Immature natural killer cell (primary cell): ENCODE results near the gene STK4. TPM values are rescaled to one million over a fixed set of nuclear protein-coding genes. Genes with fewer than 3 reads are reported as not detected.

Experiments
- DNase-seq, 3 donors: peaks; one replicate each; pipeline ENCODE4 v3.0.0; 2022; ENCODE audit warnings: mixed read lengths in 1 of 3
- H3K27ac Mint-ChIP-seq, 6 donors: one replicate each; pipeline ENCODE4 v1.8.0; 2020; ENCODE audit warnings: mixed read lengths in 6 of 6, mild to moderate bottlenecking in 5 of 6, inconsistent platforms in 4 of 6, moderate library complexity in 3 of 6
- H3K27me3 Mint-ChIP-seq, 3 donors: one replicate each; pipeline ENCODE4 v1.8.0; 2020 to 2021; ENCODE audit warnings: low read depth in 3 of 3, mild to moderate bottlenecking in 3 of 3, mixed read lengths in 3 of 3, moderate library complexity in 3 of 3, inconsistent platforms in 1 of 3
- H3K36me3 Mint-ChIP-seq, 3 donors: one replicate each; pipeline ENCODE4 v1.8.0; 2020; ENCODE audit warnings: mixed read lengths in 3 of 3, inconsistent platforms in 2 of 3, mild to moderate bottlenecking in 2 of 3
- H3K4me1 Mint-ChIP-seq, 2 donors: one replicate each; pipeline ENCODE4 v1.8.0; 2020; ENCODE audit warnings: inconsistent platforms in 2 of 2, mild to moderate bottlenecking in 2 of 2, mixed read lengths in 2 of 2, moderate library complexity in 1 of 2
- H3K4me3 Mint-ChIP-seq, 5 donors: one replicate each; pipeline ENCODE4 v1.8.0; 2020; ENCODE audit warnings: mild to moderate bottlenecking in 5 of 5, mixed read lengths in 5 of 5, inconsistent platforms in 3 of 5, moderate library complexity in 3 of 5
- H3K9me3 Mint-ChIP-seq, 6 donors: one replicate each; pipeline ENCODE4 v1.8.0; 2020; ENCODE audit warnings: mild to moderate bottlenecking in 6 of 6, mixed read lengths in 6 of 6, inconsistent platforms in 4 of 6, moderate library complexity in 3 of 6
- polyA plus RNA-seq, 3 donors: library from polyadenylated mRNA; unstranded; fragments of 300-500 nt; fragmentation: Illumina TruSeq; gene quantifications; one replicate each; pipeline ENCODE4 v1.2.3, GENCODE V29; 2021

STK4 gene
- polyA plus RNA-seq, 3 donors from 2014 or later = 122 to 256 (median 133) TPM

- peak overlapping the region in 2 of 6 donors; percentile 55 to 67 for H3K27ac Mint-ChIP-seq
- no peaks in the 10 kb centered on the region for H3K9me3 Mint-ChIP-seq
- DNase-seq = no peak
- peaks cover 30 to 41% (median 35%) of the 10 kb centered on the region in 3 donors for H3K36me3 Mint-ChIP-seq
- peaks cover 0 to 1% (median 0%) of the 10 kb centered on the region in 3 donors for H3K27me3 Mint-ChIP-seq
- H3K4me1 Mint-ChIP-seq = peaks cover 52 to 84% of the 10 kb centered on the region in 2 donors
- H3K4me3 Mint-ChIP-seq = no peak overlapping the region
Observed at GRCh38 chr20:45029884-45030283, 63.6 kb downstream of the STK4 start.

- peaks cover 0 to 1% (median 0%) of the 10 kb centered on the region in 3 donors for H3K27me3 Mint-ChIP-seq
- no peaks in the 10 kb centered on the region for H3K9me3 Mint-ChIP-seq
- H3K4me1 Mint-ChIP-seq = peaks cover 58 to 89% of the 10 kb centered on the region in 2 donors
- peak overlapping the region in 1 of 5 donors; percentile 11 for H3K4me3 Mint-ChIP-seq
- DNase-seq = no peak
- peaks cover 17 to 22% (median 20%) of the 10 kb centered on the region in 3 donors for H3K36me3 Mint-ChIP-seq
- H3K27ac Mint-ChIP-seq = peak overlapping the region; percentile 9 to 70 (median 38)
Observed at GRCh38 chr20:45032276-45032675, 66.0 kb downstream of the STK4 start.

DNA sequence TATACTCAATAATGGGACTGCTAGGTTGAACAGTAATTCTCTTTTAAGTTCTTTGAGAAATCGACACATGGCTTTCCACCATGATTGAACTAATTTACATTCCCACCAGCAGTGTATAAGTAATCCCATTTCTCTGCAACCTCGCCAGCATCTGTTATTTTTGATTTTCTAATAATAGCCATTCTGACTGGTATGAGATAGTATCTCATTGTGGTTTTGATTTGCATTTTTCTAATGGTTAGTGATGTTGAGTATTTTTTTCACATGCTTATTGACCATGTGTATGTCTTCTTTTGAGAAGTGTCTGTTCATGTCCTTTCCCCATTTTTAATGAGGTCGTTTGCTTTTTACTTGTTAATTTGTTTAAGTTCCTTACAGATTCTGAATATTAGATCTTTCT is 66.5 kb downstream of the STK4 start:
- Mint-ChIP-seq H3K4me3 (peak overlapping the region in 2 of 5 donors; percentile 12 to 16), H3K27me3 (no peaks in the 10 kb centered on the region), H3K4me1 (peaks cover 59 to 90% of the 10 kb centered on the region in 2 donors), H3K9me3 (no peaks in the 10 kb centered on the region), H3K27ac (peak overlapping the region in 4 of 6 donors; percentile 56 to 77 (median 67)), H3K36me3 (peaks cover 13 to 18% (median 17%) of the 10 kb centered on the region in 3 donors)
- DNase-seq = no peak

GRCh38 chr20:45034436-45034835 is 68.1 kb downstream of the STK4 start:
- H3K9me3 Mint-ChIP-seq = no peaks in the 10 kb centered on the region
- peaks cover 57 to 90% of the 10 kb centered on the region in 2 donors for H3K4me1 Mint-ChIP-seq

DNA sequence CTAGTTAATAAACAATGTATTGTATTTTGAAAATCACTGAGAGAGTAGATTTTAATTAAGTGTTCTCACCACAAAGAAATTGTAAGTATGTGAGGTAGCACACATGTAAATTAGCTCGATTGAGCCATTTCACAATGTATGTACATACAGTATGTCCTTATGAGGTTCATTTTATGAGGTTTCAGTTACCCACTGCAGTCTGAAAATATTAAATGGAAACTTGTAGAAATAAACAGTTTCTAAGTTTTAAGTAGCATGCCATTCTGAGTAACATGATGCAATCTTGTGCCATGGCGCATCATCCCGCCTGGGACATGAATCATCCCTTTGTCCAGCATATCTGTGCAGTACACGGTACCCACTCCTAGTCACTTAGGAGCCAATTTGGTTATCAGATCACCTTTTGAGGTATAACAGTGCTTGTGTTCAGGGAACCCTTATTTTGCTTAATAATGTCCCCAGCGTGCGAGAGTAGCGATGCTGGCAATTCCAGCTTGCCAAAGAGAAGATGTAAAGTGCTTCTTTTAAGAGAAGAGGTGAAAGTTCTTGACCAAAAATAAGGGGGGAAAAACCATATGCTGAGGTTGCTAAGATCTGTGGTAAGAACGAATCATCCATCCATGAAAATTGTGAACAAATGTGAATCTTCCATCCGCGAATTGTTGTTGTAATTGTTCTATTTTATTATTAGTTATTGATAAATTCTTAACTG is 69.9 kb downstream of the STK4 start:
- DNase-seq = no peak
- Mint-ChIP-seq H3K27me3 (no peaks in the 10 kb centered on the region), H3K36me3 (peaks cover 6 to 12% (median 10%) of the 10 kb centered on the region in 3 donors), H3K4me3 (no peak overlapping the region), H3K9me3 (no peaks in the 10 kb centered on the region), H3K4me1 (peaks cover 67 to 96% of the 10 kb centered on the region in 2 donors), H3K27ac (peak overlapping the region in 5 of 6 donors; percentile 9 to 78 (median 63))

More at GRCh38 chr20:45034436-45034835, 68.1 kb downstream of the STK4 start:
- Mint-ChIP-seq H3K27ac (peak overlapping the region in 3 of 6 donors; percentile 31 to 60 (median 60)), H3K27me3 (no peaks in the 10 kb centered on the region), H3K4me3 (peak overlapping the region in 1 of 5 donors; percentile 44), H3K36me3 (peaks cover 7 to 15% (median 14%) of the 10 kb centered on the region in 3 donors)
- DNase-seq = no peak

GRCh38 chr20:45037050-45037449 is 70.7 kb downstream of the STK4 start:
- H3K4me1 Mint-ChIP-seq = peaks cover 72 to 100% of the 10 kb centered on the region in 2 donors
- peaks cover 4 to 11% (median 8%) of the 10 kb centered on the region in 3 donors for H3K36me3 Mint-ChIP-seq
- peak overlapping the region in 5 of 6 donors; percentile 17 to 88 (median 28) for H3K27ac Mint-ChIP-seq
- DNase-seq = no peak
- H3K27me3 Mint-ChIP-seq = no peaks in the 10 kb centered on the region
- no peaks in the 10 kb centered on the region for H3K9me3 Mint-ChIP-seq
- peak overlapping the region in 2 of 5 donors; percentile 3 to 31 for H3K4me3 Mint-ChIP-seq

DNA sequence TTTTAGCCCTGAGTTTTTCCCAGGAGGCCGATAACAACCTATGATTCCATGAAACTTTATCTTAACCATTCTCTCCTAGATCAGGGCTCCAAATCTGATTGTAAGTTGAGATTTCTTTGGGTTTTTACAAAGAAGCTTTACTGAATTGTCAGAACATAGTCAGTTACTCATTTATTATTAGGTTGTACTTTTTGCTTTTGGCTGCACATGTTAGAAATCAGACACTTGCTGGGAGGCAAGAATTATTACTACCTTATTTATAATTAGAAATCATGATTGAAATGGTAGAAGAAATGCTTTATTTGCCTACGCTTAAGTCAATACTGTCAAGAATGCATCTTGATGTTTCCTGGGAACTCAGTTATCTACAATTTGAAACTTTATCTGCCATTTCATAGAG is 71.3 kb downstream of the STK4 start:
- Mint-ChIP-seq H3K4me1 (peaks cover 73 to 100% of the 10 kb centered on the region in 2 donors), H3K27ac (peak overlapping the region in 5 of 6 donors; percentile 5 to 55 (median 30)), H3K27me3 (no peaks in the 10 kb centered on the region), H3K36me3 (peaks cover 4 to 12% (median 4%) of the 10 kb centered on the region in 3 donors), H3K9me3 (no peaks in the 10 kb centered on the region), H3K4me3 (no peak overlapping the region)
- DNase-seq = no peak

DNA sequence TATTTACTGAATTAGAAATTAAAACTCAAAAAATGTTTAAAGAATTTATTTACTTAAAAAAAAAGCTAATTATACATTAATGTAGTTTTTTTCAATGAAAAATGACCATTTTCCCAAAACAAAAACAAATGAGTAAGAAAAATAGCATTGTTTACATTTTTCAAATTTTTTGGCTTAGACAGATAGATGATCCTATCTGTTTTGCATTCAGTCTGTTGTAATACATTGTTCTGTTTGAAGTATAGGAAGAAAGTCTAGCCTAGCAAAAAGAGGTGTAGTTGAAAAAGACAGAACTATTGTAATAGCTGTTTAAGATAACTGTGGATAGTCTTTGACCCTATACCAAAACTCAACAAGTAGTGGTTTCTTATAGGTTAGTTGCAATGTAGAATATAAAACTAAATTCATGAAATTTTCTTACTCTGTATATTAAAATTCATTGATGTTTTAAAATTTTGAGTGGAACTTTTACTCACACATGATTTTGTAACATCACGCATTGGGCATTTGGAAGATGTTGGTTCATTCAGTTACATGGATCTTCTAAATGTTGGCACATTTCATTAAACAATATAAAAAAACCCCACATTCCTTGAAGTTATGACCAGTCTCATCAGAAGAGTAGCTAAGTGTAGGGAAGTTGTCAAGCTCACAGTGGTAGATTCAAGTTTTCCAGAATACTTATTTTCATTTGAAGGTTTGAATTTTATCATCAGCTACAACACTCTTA is 72.6 kb downstream of the STK4 start:
- Mint-ChIP-seq H3K27ac (peak overlapping the region in 5 of 6 donors; percentile 18 to 72 (median 50)), H3K4me3 (no peak overlapping the region), H3K9me3 (no peaks in the 10 kb centered on the region), H3K36me3 (peaks cover 11 to 15% (median 12%) of the 10 kb centered on the region in 3 donors), H3K4me1 (peaks cover 66 to 100% of the 10 kb centered on the region in 2 donors), H3K27me3 (no peaks in the 10 kb centered on the region)
- no peak for DNase-seq

GRCh38 chr20:45039475-45039820 is 73.1 kb downstream of the STK4 start:
- H3K27me3 Mint-ChIP-seq = no peaks in the 10 kb centered on the region
- H3K36me3 Mint-ChIP-seq = peaks cover 14 to 17% (median 15%) of the 10 kb centered on the region in 3 donors
- peaks cover 67 to 100% of the 10 kb centered on the region in 2 donors for H3K4me1 Mint-ChIP-seq
- peak overlapping the region; percentile 18 to 72 (median 46) for H3K27ac Mint-ChIP-seq
- no peaks in the 10 kb centered on the region for H3K9me3 Mint-ChIP-seq
- H3K4me3 Mint-ChIP-seq = no peak overlapping the region
- DNase-seq = no peak

- no peaks in the 10 kb centered on the region for H3K27me3 Mint-ChIP-seq
- H3K9me3 Mint-ChIP-seq = no peaks in the 10 kb centered on the region
- peaks cover 58 to 86% of the 10 kb centered on the region in 2 donors for H3K4me1 Mint-ChIP-seq
- DNase-seq = no peak
- H3K27ac Mint-ChIP-seq = peak overlapping the region; percentile 56 to 85 (median 77)
- H3K36me3 Mint-ChIP-seq = peaks cover 12 to 17% (median 14%) of the 10 kb centered on the region in 3 donors
- peak overlapping the region in 3 of 5 donors; percentile 0 to 40 (median 30) for H3K4me3 Mint-ChIP-seq
Observed at GRCh38 chr20:45041464-45042337, 75.4 kb downstream of the STK4 start.

DNA sequence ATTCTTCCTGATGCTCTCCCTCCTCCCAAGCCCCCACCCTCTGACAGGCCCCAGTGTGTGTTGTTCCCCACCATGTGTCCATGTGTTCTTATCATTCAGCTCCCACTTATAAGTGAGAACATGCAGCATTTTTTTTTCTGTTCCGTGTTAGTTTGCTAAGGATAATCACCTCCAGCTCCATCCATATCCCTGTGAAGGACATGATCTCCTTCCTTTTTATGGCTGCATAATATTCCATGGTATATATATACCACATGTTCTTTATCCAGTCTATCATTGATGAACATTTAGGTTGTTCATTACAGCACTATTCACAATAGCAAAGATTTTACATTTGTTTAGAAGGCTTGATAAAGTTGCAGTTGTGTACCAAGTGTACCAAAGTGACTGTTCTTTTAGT is 76.7 kb downstream of the STK4 start:
- H3K36me3 Mint-ChIP-seq = peaks cover 12 to 21% (median 14%) of the 10 kb centered on the region in 3 donors
- H3K4me3 Mint-ChIP-seq = no peak overlapping the region
- H3K27me3 Mint-ChIP-seq = no peaks in the 10 kb centered on the region
- H3K9me3 Mint-ChIP-seq = no peaks in the 10 kb centered on the region
- peak overlapping the region in 5 of 6 donors; percentile 2 to 85 (median 77) for H3K27ac Mint-ChIP-seq
- peaks cover 58 to 86% of the 10 kb centered on the region in 2 donors for H3K4me1 Mint-ChIP-seq
- DNase-seq = no peak

- Mint-ChIP-seq H3K4me3 (no peak overlapping the region), H3K27me3 (peaks cover 0 to 3% (median 0%) of the 10 kb centered on the region in 3 donors), H3K4me1 (peaks cover 65 to 86% of the 10 kb centered on the region in 2 donors), H3K27ac (peak overlapping the region; percentile 32 to 86 (median 82)), H3K9me3 (no peaks in the 10 kb centered on the region), H3K36me3 (peaks cover 12 to 21% (median 14%) of the 10 kb centered on the region in 3 donors)
- DNase-seq = peak; percentile 45 to 61 (median 52)
Observed at GRCh38 chr20:45044084-45044573, 77.8 kb downstream of the STK4 start.

GRCh38 chr20:45044601-45045000 is 78.3 kb downstream of the STK4 start:
- Mint-ChIP-seq H3K4me3 (no peak overlapping the region), H3K4me1 (peaks cover 65 to 86% of the 10 kb centered on the region in 2 donors)

More at GRCh38 chr20:45044601-45045000, 78.3 kb downstream of the STK4 start:
- peaks cover 12 to 21% (median 14%) of the 10 kb centered on the region in 3 donors for H3K36me3 Mint-ChIP-seq
- H3K9me3 Mint-ChIP-seq = no peaks in the 10 kb centered on the region
- no peak for DNase-seq
- H3K27ac Mint-ChIP-seq = peak overlapping the region in 3 of 6 donors; percentile 9 to 85 (median 70)
- peaks cover 0 to 3% (median 0%) of the 10 kb centered on the region in 3 donors for H3K27me3 Mint-ChIP-seq
